ENCODE measurements around the gene SCAMP4.

DNA sequence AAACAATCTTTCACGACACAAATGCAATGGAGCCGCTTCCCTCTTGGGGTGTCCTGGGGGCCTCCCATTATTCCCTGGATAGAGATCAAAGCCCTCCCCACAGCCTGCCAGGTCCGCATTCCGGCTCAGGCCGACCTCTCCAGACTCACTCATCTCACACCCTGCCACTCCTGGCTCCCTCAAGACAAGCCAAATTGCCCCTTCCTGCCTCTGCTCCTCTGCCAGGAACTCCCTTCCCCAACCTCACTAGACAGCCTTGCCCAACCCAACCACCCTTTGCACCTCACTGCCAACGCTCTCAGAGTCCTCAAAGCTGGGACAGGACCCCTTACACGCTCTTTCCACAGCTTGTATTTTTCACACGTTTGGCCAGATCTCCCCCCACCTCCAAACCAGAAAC is 21.4 kb upstream of the SCAMP4 start:
- TF ChIP-seq, protein P1, sequence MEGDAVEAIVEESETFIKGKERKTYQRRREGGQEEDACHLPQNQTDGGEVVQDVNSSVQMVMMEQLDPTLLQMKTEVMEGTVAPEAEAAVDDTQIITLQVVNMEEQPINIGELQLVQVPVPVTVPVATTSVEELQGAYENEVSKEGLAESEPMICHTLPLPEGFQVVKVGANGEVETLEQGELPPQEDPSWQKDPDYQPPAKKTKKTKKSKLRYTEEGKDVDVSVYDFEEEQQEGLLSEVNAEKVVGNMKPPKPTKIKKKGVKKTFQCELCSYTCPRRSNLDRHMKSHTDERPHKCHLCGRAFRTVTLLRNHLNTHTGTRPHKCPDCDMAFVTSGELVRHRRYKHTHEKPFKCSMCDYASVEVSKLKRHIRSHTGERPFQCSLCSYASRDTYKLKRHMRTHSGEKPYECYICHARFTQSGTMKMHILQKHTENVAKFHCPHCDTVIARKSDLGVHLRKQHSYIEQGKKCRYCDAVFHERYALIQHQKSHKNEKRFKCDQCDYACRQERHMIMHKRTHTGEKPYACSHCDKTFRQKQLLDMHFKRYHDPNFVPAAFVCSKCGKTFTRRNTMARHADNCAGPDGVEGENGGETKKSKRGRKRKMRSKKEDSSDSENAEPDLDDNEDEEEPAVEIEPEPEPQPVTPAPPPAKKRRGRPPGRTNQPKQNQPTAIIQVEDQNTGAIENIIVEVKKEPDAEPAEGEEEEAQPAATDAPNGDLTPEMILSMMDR (conservative IDR thresholded peaks at IDR 0.05 in 1 of 2, IDR thresholded peaks at IDR 0.05 in 1 of 2; ENCODE audit: low read depth in 1 of 2, low read length in 2 of 2) = no peak
- TF ChIP-seq EZH2 (IDR thresholded peaks at IDR 0.05; ENCODE audit: low read length, missing control alignments) = no peak

Measured in fibroblast of lung (primary cell).